GM21528 (cell line): Measurements from ENCODE around the gene DDC.
"Not testable (repeated sequence)": the region's sequence is repeated elsewhere in the genome, so short reads cannot be mapped to it uniquely, and the experiment has no call there.

Experiments
- ATAC-seq: cut with Tn5 transposase; IDR thresholded peaks from one replicate; pipeline ENCODE4 v1.9.1; 2021; ENCODE audit warnings: mild to moderate bottlenecking, moderate library complexity; ENCODE audit not compliant: unreplicated experiment, low FRiP score

Gene DDC

GRCh38 chr7:50556247-50556991 lies 8.8 kb downstream of the DDC start:
- no peak for ATAC-seq

- ATAC-seq, result no peak
Measured at GRCh38 chr7:50555594-50556140, 9.5 kb downstream of the DDC start.

- no peak for ATAC-seq
Measured at GRCh38 chr7:50554431-50555322, 10.5 kb downstream of the DDC start.

- ATAC-seq, result no peak
Measured at GRCh38 chr7:50553973-50554372, 11.2 kb downstream of the DDC start.

- ATAC-seq, result no peak
Measured at GRCh38 chr7:50552921-50553320, 12.3 kb downstream of the DDC start.

GRCh38 chr7:50552139-50552538 lies 13.1 kb downstream of the DDC start:
- ATAC-seq, result no peak

- not testable (repeated sequence) for ATAC-seq
Measured at GRCh38 chr7:50545613-50546012, 19.6 kb downstream of the DDC start.

GRCh38 chr7:50544992-50545391 lies 20.2 kb downstream of the DDC start:
- ATAC-seq, result no peak

- ATAC-seq, result no peak
Measured at GRCh38 chr7:50543776-50544442, 21.3 kb downstream of the DDC start.

- ATAC-seq, result no peak
Measured at GRCh38 chr7:50542132-50542531, 23.1 kb downstream of the DDC start.

GRCh38 chr7:50540785-50541579 lies 24.2 kb downstream of the DDC start:
- ATAC-seq, result no peak

GRCh38 chr7:50539725-50540124 lies 25.5 kb downstream of the DDC start:
- no peak for ATAC-seq

- no peak for ATAC-seq
Measured at GRCh38 chr7:50538478-50538877, 26.7 kb downstream of the DDC start.

- ATAC-seq, result no peak
Measured at GRCh38 chr7:50537417-50537816, 27.8 kb downstream of the DDC start.

GRCh38 chr7:50535291-50535711 lies 29.9 kb downstream of the DDC start:
- not testable (repeated sequence) for ATAC-seq

GRCh38 chr7:50534690-50535290 lies 30.4 kb downstream of the DDC start:
- no peak for ATAC-seq

GRCh38 chr7:50533866-50534265 lies 31.3 kb downstream of the DDC start:
- no peak for ATAC-seq

GRCh38 chr7:50531928-50532327 lies 33.3 kb downstream of the DDC start:
- no peak for ATAC-seq

GRCh38 chr7:50531401-50531911 lies 33.7 kb downstream of the DDC start:
- ATAC-seq, result no peak
